Nephron (organoid): Measurements from ENCODE around the gene ADK.
A peak's percentile ranks its signal among the peaks of the same experiment; 100 is the strongest.
"Not testable (repeated sequence)": the region's sequence is repeated elsewhere in the genome, so short reads cannot be mapped to it uniquely, and the experiment has no call there.

ENCODE experiments used
- H3K27ac Mint-ChIP-seq, 3 experiments: 2 replicates each; pipeline ENCODE4 v1.8.0; 2020; ENCODE audit warnings: mixed read lengths in 3 of 3, mild to moderate bottlenecking in 2 of 3, moderate library complexity in 1 of 3
- H3K27me3 Mint-ChIP-seq: 2 replicates; pipeline ENCODE4 v1.8.0; 2021; ENCODE audit warnings: low read depth, mild to moderate bottlenecking, moderate library complexity, mixed read lengths
- H3K36me3 Mint-ChIP-seq: 2 replicates; pipeline ENCODE4 v1.8.0; 2020; ENCODE audit warnings: low read depth, mixed read lengths
- H3K4me1 Mint-ChIP-seq: 2 replicates; pipeline ENCODE4 v1.8.0; 2020; ENCODE audit warnings: mixed read lengths
- H3K4me3 Mint-ChIP-seq, 3 experiments: 2 replicates each; pipeline ENCODE4 v1.8.0; 2020; ENCODE audit warnings: mild to moderate bottlenecking in 3 of 3, mixed read lengths in 3 of 3, moderate library complexity in 2 of 3
- H3K9me3 Mint-ChIP-seq: 2 replicates; pipeline ENCODE4 v1.8.0; 2020; ENCODE audit warnings: mixed read lengths
- CTCF ChIP-seq, 3 experiments: fragments of 200-600 bp; sonication (generic); IDR thresholded peaks; one replicate each; pipeline ENCODE4 v1.5.0; 2021; ENCODE audit warnings: antibody characterized with exemption in 3 of 3; ENCODE audit not compliant: unreplicated experiment in 3 of 3

Gene ADK

DNA sequence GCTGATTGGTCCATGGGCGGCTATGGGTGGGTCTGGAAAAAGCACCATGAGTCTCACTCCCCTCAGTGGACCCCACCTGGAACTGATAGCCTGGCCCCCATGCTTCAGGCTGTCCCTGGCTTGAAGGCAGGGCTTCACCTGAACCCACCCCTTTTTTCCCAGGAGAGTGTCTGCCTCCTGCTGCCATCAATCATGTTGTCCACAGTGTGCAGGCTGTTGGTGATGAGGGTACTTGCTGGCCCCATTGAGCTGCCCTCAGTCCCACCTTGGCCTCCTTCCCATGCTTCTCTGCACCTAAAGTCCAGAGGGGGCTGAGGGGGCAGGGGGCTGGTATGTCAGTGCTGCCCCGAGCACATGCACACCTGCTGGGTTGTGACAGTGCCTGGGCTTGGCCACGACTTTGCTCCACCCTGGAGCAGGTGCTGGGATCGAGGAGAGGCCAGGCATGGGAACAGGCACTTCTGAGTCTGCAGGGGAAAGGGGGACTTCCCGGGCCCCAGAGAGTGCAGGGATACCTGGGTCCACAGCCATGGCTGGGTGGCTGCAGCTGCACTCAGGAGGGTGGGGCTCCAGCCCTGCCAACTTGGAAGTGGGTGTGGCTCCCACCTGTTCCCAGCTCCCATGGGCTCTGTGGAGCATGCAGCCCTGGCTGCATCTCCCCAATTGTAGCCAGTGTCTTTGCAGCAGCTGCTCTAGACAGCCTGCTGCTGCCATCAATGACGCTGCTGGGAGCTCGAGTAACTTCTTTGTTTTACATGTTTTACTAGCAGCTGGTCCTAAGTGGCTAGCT lies 56.9 kb downstream of the ADK start:
- Mint-ChIP-seq H3K9me3 (no peaks in the 10 kb centered on the region), H3K4me3 (no peak overlapping the region), H3K27ac (no peak overlapping the region), H3K27me3 (no peaks in the 10 kb centered on the region), H3K4me1 (peaks cover 10% of the 10 kb centered on the region), H3K36me3 (peaks cover 3% of the 10 kb centered on the region)
- no peak for TF ChIP-seq CTCF (IDR thresholded peaks at IDR 0.05; ENCODE audit: unreplicated experiment in 3 of 3)

DNA sequence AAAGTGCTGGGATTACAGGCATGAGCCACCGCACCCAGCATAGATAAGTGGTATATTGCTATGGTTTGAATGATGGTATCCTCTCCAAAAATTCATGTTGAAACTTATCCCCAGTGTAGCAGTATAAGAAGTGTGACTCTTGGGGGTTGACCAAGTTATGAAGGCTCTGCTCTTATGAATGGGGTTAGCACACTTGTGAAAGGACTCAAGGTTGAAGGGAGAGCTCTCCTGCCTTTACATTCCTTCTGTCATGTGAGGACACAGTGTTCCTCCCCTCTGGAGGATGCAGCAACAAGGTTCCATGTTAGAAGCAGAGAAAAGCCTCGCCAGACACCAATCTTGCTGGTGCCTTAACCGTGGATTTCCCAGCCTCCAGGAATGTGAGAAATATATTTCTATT lies 58.0 kb downstream of the ADK start:
- no peaks in the 10 kb centered on the region for H3K27me3 Mint-ChIP-seq
- peaks cover 10% of the 10 kb centered on the region for H3K4me1 Mint-ChIP-seq
- H3K4me3 Mint-ChIP-seq: no peak overlapping the region
- no peak overlapping the region for H3K27ac Mint-ChIP-seq
- H3K36me3 Mint-ChIP-seq: peaks cover 3% of the 10 kb centered on the region
- H3K9me3 Mint-ChIP-seq: no peaks in the 10 kb centered on the region
- no peak for TF ChIP-seq CTCF (IDR thresholded peaks at IDR 0.05; ENCODE audit: unreplicated experiment in 3 of 3)

GRCh38 chr10:74213019-74213418 lies 62.0 kb downstream of the ADK start:
- no peaks in the 10 kb centered on the region for H3K4me1 Mint-ChIP-seq
- H3K9me3 Mint-ChIP-seq: peaks cover 1% of the 10 kb centered on the region
- peaks cover 17% of the 10 kb centered on the region for H3K36me3 Mint-ChIP-seq
- H3K4me3 Mint-ChIP-seq: no peak overlapping the region
- H3K27ac Mint-ChIP-seq: no peak overlapping the region
- TF ChIP-seq CTCF (IDR thresholded peaks at IDR 0.05; ENCODE audit: unreplicated experiment in 3 of 3): no peak
- no peaks in the 10 kb centered on the region for H3K27me3 Mint-ChIP-seq

GRCh38 chr10:74213571-74214162 lies 62.6 kb downstream of the ADK start:
- H3K4me1 Mint-ChIP-seq: no peaks in the 10 kb centered on the region

DNA sequence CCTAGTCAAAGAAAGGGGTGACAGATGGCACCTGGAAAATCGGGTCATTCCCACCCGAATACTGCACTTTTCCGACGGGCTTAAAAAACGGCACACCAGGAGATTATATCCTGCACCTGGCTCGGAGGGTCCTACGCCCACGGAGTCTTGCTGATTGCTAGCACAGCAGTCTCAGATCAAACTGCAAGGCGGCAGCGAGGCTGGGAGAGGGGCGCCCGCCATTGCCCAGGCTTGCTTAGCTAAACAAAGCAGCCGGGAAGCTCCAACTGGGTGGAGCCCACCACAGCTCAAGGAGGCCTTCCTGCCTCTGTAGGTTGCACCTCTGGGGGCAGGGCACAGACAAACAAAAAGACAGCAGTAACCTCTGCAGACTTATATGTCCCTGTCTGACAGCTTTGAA lies 66.1 kb downstream of the ADK start:
- H3K4me3 Mint-ChIP-seq, H3K27ac Mint-ChIP-seq, H3K4me1 Mint-ChIP-seq: not testable (repeated sequence)

More at GRCh38 chr10:74213571-74214162, 62.6 kb downstream of the ADK start:
- Mint-ChIP-seq H3K27me3 (no peaks in the 10 kb centered on the region), H3K36me3 (peaks cover 22% of the 10 kb centered on the region), H3K27ac (no peak overlapping the region), H3K4me3 (no peak overlapping the region), H3K9me3 (peaks cover 6% of the 10 kb centered on the region)
- TF ChIP-seq CTCF (IDR thresholded peaks at IDR 0.05; ENCODE audit: unreplicated experiment in 3 of 3): peak in 2 of 3 experiments; percentile 43 to 51

DNA sequence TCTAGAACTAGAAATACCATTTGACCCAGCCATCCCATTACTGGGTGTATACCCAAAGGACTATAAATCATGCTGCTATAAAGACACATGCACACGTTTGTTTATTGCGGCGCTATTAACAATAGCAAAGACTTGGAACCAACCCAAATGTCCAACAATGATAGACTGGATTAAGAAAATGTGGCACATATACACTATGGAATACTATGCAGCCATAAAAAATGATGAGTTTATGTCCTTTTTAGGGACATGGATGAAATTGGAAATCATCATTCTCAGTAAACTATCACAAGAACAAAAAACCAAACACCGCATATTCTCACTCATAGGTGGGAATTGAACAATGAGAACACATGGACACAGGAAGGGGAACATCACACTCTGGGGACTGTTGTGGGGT lies 71.4 kb downstream of the ADK start:
- H3K4me1 Mint-ChIP-seq, H3K36me3 Mint-ChIP-seq, H3K27ac Mint-ChIP-seq, H3K9me3 Mint-ChIP-seq, H3K27me3 Mint-ChIP-seq, H3K4me3 Mint-ChIP-seq: not testable (repeated sequence)

More for the DNA sequence above, 66.1 kb downstream of the ADK start:
- not testable (repeated sequence) for H3K9me3 Mint-ChIP-seq, H3K27me3 Mint-ChIP-seq
- H3K36me3 Mint-ChIP-seq: peaks cover 18% of the 10 kb centered on the region
